HG03469 (cell line): ENCODE measurements around the gene SYT3.
"Not testable (repeated sequence)": the region's sequence is repeated elsewhere in the genome, so short reads cannot be mapped to it uniquely, and the experiment has no call there.

Experiments
- ATAC-seq: cut with Tn5 transposase; IDR thresholded peaks from one replicate; pipeline ENCODE4 v1.9.1; 2021; ENCODE audit warnings: mild to moderate bottlenecking, moderate library complexity, moderate number of reproducible peaks; ENCODE audit not compliant: unreplicated experiment

Gene SYT3

GRCh38 chr19:50604264-50605073 is 35.2 kb downstream of the SYT3 start:
- not testable (repeated sequence) for ATAC-seq

- no peak for ATAC-seq
Measured at GRCh38 chr19:50602935-50603334, 36.7 kb downstream of the SYT3 start.

- ATAC-seq: no peak
Measured at GRCh38 chr19:50602496-50602895, 37.2 kb downstream of the SYT3 start.

- ATAC-seq: no peak
Measured at GRCh38 chr19:50602089-50602422, 37.6 kb downstream of the SYT3 start.

- no peak for ATAC-seq
Measured at GRCh38 chr19:50601407-50602088, 38.1 kb downstream of the SYT3 start.

GRCh38 chr19:50599427-50599826 is 40.3 kb downstream of the SYT3 start:
- ATAC-seq: no peak

GRCh38 chr19:50590191-50590590 is 49.5 kb downstream of the SYT3 start:
- ATAC-seq: no peak

GRCh38 chr19:50581795-50582660 is 57.7 kb downstream of the SYT3 start:
- ATAC-seq: not testable (repeated sequence)

- ATAC-seq: no peak
Measured at GRCh38 chr19:50580970-50581634, 58.6 kb downstream of the SYT3 start.

GRCh38 chr19:50580240-50580639 is 59.4 kb downstream of the SYT3 start:
- no peak for ATAC-seq

- ATAC-seq: not testable (repeated sequence)
Measured at GRCh38 chr19:50576769-50577168, 62.9 kb downstream of the SYT3 start.

- no peak for ATAC-seq
Measured at GRCh38 chr19:50573741-50574461, 65.8 kb downstream of the SYT3 start.
